Retinal pigment epithelial cell (primary cell): ENCODE data around the gene PPP1R1B.

Source experiments
- DNase-seq: peaks from one replicate; pipeline ENCODE4 v3.0.0-alpha.2; 2010; ENCODE audit warnings: low read depth
- H3K4me3 ChIP-seq: 2 replicates; pipeline ENCODE4 v1.5.1; 2011; ENCODE audit warnings: mild to moderate bottlenecking, low read length, control low read depth, moderate library complexity
- TF ChIP-seq, protein P1 (sequence below): conservative IDR thresholded peaks from 2 replicates; pipeline ENCODE4 v1.5.1; 2011; ENCODE audit warnings: low read depth, low read length, control low read depth, inconsistent platforms

PPP1R1B gene

GRCh38 chr17:39618246-39618913 is 8.4 kb upstream of the PPP1R1B start:
- TF ChIP-seq, protein P1, sequence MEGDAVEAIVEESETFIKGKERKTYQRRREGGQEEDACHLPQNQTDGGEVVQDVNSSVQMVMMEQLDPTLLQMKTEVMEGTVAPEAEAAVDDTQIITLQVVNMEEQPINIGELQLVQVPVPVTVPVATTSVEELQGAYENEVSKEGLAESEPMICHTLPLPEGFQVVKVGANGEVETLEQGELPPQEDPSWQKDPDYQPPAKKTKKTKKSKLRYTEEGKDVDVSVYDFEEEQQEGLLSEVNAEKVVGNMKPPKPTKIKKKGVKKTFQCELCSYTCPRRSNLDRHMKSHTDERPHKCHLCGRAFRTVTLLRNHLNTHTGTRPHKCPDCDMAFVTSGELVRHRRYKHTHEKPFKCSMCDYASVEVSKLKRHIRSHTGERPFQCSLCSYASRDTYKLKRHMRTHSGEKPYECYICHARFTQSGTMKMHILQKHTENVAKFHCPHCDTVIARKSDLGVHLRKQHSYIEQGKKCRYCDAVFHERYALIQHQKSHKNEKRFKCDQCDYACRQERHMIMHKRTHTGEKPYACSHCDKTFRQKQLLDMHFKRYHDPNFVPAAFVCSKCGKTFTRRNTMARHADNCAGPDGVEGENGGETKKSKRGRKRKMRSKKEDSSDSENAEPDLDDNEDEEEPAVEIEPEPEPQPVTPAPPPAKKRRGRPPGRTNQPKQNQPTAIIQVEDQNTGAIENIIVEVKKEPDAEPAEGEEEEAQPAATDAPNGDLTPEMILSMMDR, result no peak

GRCh38 chr17:39618956-39619785 is 7.6 kb upstream of the PPP1R1B start:
- TF ChIP-seq, protein P1, result no peak
- H3K4me3 ChIP-seq, result no peak overlapping the region
- DNase-seq, result no peak

More at GRCh38 chr17:39618246-39618913, 8.4 kb upstream of the PPP1R1B start:
- H3K4me3 ChIP-seq, result peak overlapping the region; percentile 66
- no peak for DNase-seq

DNA sequence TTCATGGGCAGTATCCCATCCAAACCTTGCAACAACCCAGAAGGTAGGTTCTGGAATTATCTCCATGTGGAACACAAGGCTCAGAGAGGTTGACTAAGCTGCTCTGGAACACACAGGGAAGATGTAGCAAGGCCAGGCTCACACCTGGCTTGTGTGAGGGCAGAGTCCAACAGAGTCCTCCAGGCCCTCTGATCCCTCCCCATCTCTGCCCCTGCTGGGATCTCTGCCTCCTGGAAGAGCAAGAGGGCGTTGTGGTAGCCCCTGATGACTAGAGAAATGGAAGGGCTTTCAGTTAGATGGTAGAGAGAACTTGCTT is 7.0 kb upstream of the PPP1R1B start:
- DNase-seq, result no peak
- H3K4me3 ChIP-seq, result no peak overlapping the region
- TF ChIP-seq, protein P1, result no peak

DNA sequence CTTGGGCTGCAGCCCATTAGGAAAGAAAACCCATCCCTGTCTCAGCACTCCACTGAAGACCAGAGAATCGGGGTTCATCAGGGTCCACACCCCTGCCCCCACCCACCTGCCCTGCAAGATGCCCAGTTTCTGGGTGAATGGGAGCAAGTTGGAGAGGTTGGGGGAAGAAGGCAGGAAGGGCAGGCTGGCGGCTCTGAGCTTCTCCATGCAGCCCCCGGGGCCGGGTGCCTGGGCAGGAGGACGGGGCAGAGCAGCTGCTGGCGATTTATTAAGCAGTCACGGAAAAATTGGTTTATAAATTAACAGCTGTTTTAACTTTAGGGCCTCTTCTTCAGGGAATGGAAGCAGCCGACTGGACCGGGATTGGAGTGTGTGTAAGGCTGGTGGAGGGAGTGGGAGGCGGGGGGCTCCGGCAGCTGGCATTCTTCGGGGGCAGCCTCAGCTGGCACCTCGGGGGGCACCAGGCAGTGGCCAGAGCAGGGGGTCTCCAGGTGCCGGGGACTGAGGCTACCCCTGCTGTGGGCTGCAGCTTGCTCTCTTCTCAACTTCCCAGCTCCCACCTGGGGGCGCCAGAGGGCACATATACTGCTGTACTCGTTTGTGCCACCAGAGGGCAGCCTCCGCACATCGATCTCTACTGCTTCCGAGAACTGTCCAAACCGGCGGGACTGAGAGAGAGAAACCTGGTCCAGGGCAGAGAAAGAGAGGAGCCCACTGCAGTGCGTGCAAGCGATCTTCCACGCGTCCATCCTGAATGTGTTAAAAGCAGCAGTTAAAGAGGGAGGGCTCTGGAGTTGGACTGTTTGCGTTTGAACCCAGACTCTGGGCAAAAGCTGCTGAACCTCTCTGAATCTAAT is 5.0 kb upstream of the PPP1R1B start:
- no peak overlapping the region for H3K4me3 ChIP-seq
- TF ChIP-seq, protein P1, result peak; percentile 100
- DNase-seq, result no peak

DNA sequence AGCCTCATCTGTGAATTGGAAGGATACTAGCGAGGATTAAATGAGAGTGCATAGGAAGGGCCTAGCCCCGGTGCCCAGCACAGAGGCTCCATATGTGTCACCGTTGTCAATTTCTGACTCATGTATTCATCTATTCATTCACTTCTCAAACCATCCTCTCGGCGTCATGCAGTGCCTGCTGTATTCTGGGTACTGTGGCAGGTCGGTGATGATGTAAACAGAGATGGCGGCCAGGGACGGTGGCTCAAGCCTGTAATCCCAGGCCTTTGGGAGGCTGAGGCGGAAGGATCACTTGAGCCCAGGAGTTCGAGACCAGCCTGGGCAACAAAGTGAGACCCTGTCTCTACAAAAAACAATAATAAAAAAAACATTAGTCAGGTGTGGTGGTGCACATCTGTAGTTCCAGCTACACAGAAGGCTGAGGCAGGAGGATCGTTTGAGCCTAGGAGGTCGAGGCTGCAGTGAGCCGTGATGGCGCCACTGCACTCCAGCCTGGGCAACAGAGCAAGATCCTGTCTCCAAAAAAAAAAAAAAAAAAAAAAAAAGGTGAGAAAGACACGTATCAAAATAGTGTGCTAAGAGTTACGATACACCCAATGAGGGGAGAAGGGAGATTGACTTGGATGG is 4.3 kb upstream of the PPP1R1B start:
- TF ChIP-seq, protein P1, result no peak
- no peak for DNase-seq
- no peak overlapping the region for H3K4me3 ChIP-seq

- TF ChIP-seq, protein P1, result peak; percentile 95
- DNase-seq, result no peak
- H3K4me3 ChIP-seq, result no peak overlapping the region
Observed at GRCh38 chr17:39623356-39623950, 3.3 kb upstream of the PPP1R1B start.
